ENCODE measurements around the gene TRAPPC6A.

DNA sequence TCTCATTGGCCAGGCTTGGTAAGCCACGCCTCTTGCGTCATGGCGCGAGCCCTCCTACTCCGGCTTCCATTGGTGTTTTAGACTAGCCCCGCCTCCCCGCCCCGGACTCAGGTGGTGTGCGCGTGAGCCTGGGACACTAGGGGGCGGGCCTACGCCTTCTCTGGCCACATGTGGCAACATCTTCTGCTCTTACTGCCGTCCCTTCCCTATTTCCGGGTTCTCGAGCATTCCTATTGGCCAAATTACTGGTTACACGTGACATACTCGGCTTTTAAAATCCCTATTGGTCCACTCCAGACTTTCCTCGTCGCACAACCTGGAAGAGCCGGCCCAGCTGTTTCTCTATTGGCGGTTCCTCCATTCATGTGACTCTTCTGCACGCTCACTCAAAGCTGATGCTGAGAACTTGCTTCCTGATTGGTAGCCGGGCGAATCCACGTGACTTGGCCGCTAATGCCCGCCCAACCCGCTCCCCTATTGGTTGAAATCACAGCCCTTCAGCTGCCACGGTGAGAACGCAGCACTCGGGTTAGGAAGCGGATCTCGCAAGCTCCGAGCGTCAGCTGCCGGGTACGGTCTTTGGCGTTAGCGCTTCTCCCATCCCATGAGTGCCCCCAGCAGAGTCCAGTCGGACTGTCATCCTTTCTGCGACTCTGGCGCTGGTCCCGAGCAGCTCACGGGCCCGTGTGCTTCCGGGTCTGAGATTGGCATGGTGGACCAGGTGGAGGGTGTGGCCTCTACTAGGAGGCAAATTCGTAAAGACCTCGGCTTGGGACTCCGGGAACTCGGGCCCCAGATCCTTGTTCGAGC is 430 bp upstream of the TRAPPC6A start, which contains the start of gene BLOC1S3:
- TF ChIP-seq CREB1 (IDR thresholded peaks at IDR 0.05; ENCODE audit: low read depth) (peak; percentile 92), TAF1 (IDR thresholded peaks at IDR 0.05; ENCODE audit: low read depth) (no peak), YY1 (IDR thresholded peaks at IDR 0.05; ENCODE audit: low read depth) (peak; percentile 27; the same call in 1 of the 2 replicates), EGR1 (IDR thresholded peaks at IDR 0.05) (no peak), ZBTB7A (IDR thresholded peaks at IDR 0.05; ENCODE audit: low read depth) (no peak)
- TF ChIP-seq, protein P1, sequence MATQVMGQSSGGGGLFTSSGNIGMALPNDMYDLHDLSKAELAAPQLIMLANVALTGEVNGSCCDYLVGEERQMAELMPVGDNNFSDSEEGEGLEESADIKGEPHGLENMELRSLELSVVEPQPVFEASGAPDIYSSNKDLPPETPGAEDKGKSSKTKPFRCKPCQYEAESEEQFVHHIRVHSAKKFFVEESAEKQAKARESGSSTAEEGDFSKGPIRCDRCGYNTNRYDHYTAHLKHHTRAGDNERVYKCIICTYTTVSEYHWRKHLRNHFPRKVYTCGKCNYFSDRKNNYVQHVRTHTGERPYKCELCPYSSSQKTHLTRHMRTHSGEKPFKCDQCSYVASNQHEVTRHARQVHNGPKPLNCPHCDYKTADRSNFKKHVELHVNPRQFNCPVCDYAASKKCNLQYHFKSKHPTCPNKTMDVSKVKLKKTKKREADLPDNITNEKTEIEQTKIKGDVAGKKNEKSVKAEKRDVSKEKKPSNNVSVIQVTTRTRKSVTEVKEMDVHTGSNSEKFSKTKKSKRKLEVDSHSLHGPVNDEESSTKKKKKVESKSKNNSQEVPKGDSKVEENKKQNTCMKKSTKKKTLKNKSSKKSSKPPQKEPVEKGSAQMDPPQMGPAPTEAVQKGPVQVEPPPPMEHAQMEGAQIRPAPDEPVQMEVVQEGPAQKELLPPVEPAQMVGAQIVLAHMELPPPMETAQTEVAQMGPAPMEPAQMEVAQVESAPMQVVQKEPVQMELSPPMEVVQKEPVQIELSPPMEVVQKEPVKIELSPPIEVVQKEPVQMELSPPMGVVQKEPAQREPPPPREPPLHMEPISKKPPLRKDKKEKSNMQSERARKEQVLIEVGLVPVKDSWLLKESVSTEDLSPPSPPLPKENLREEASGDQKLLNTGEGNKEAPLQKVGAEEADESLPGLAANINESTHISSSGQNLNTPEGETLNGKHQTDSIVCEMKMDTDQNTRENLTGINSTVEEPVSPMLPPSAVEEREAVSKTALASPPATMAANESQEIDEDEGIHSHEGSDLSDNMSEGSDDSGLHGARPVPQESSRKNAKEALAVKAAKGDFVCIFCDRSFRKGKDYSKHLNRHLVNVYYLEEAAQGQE (IDR thresholded peaks at IDR 0.05; ENCODE audit: low read depth) = no peak
- TF ChIP-seq, protein P2, sequence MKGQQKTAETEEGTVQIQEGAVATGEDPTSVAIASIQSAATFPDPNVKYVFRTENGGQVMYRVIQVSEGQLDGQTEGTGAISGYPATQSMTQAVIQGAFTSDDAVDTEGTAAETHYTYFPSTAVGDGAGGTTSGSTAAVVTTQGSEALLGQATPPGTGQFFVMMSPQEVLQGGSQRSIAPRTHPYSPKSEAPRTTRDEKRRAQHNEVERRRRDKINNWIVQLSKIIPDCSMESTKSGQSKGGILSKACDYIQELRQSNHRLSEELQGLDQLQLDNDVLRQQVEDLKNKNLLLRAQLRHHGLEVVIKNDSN (IDR thresholded peaks at IDR 0.05) = peak; percentile 93
